ENCODE data around the gene ELP5.

ELP5 gene

GRCh38 chr17:7251661-7252175, 297 bp upstream of the ELP5 start, which contains the start of gene CTDNEP1:
CTDNEP1 (minus strand) TSS chr17:7251734; CDS start chr17:7251296, 438 bp downstream.
- POLR2A ChIA-PET (ENCODE audit: low non-redundant PET): no interaction called here
- no peak for TF ChIP-seq CTCF (conservative IDR thresholded peaks at IDR 0.05; ENCODE audit: low read depth)
- H3K27ac ChIP-seq: peak within 1 kb of the TSS; percentile 98
- DNase-seq (ENCODE audit: low spot score): peak; percentile 85
- CTCF ChIA-PET: interaction anchor here (0.6 to 1.1 kb wide), 3 partner anchors 12 to 1125 kb away, joined by 3 to 9 read pairs (median 4); partner anchors contain the start of gene PHF23

GRCh38 chr17:7253082-7253481, 1.1 kb downstream of the ELP5 start:
- no peak for TF ChIP-seq CTCF (conservative IDR thresholded peaks at IDR 0.05; ENCODE audit: low read depth)
- peak overlapping the region; percentile 98 for H3K27ac ChIP-seq
- ChIA-PET POLR2A (ENCODE audit: low non-redundant PET) (no interaction called here), CTCF (no interaction called here)
- DNase-seq (ENCODE audit: low spot score): no peak

- ChIA-PET CTCF (no interaction called here), POLR2A (ENCODE audit: low non-redundant PET) (no interaction called here)
- no peak for DNase-seq (ENCODE audit: low spot score)
- no peak overlapping the region for H3K27ac ChIP-seq
- TF ChIP-seq CTCF (conservative IDR thresholded peaks at IDR 0.05; ENCODE audit: low read depth): no peak
Measured at GRCh38 chr17:7254511-7254910, 2.5 kb downstream of the ELP5 start.

- CTCF ChIA-PET: interaction anchor here (0.6 kb wide), 1 partner anchor 8 kb away, joined by 7 read pairs; no protein-coding TSS in a partner anchor
- POLR2A ChIA-PET (ENCODE audit: low non-redundant PET): interaction anchor here (0.6 to 0.7 kb wide), 2 partner anchors 14 to 317 kb away, joined by 3 to 4 read pairs; partner anchors contain the start of gene GABARAP
- no peak for TF ChIP-seq CTCF (conservative IDR thresholded peaks at IDR 0.05; ENCODE audit: low read depth)
- DNase-seq (ENCODE audit: low spot score): no peak
- peak overlapping the region; percentile 79 for H3K27ac ChIP-seq
Measured at GRCh38 chr17:7256766-7257456, 4.9 kb downstream of the ELP5 start.

- peak; percentile 39 for DNase-seq (ENCODE audit: low spot score)
- POLR2A ChIA-PET (ENCODE audit: low non-redundant PET): interaction anchor here (0.5 kb wide), 1 partner anchor 22 kb away, joined by 5 read pairs; the partner anchor contains the start of gene SLC2A4
- TF ChIP-seq CTCF (conservative IDR thresholded peaks at IDR 0.05; ENCODE audit: low read depth): no peak
- H3K27ac ChIP-seq: peak overlapping the region; percentile 79
- CTCF ChIA-PET: interaction anchor here (0.7 to 1.0 kb wide), 2 partner anchors 25 to 37 kb away, joined by 3 to 7 read pairs; partner anchors contain the start of gene DVL2
Measured at GRCh38 chr17:7258731-7259554, 6.9 kb downstream of the ELP5 start.

GRCh38 chr17:7259555-7259889, 7.5 kb downstream of the ELP5 start:
- no peak for TF ChIP-seq CTCF (conservative IDR thresholded peaks at IDR 0.05; ENCODE audit: low read depth)
- no peak for DNase-seq (ENCODE audit: low spot score)
- CTCF ChIA-PET: interaction anchor here (0.6 to 1.0 kb wide), 3 partner anchors 25 to 356 kb away, joined by 3 to 7 read pairs (median 4); partner anchors contain the start of gene DVL2

More at GRCh38 chr17:7259555-7259889, 7.5 kb downstream of the ELP5 start:
- peak overlapping the region; percentile 79 for H3K27ac ChIP-seq
- POLR2A ChIA-PET (ENCODE audit: low non-redundant PET): no interaction called here
